Suprapubic skin (tissue), 3 donors: ENCODE results near the gene ABHD3.

Experiments
- CTCF ChIP-seq, 2 donors: fragments of 200-600 bp in 1 of 2; fragments of 450-650 bp in 1 of 2; sonication (generic) in 1 of 2; IDR thresholded peaks; one replicate each; pipeline ENCODE4 v1.5.1; 2016 to 2019; ENCODE audit warnings: antibody characterized with exemption in 2 of 2, mild to moderate bottlenecking in 1 of 2, moderate library complexity in 1 of 2
- POLR2AphosphoS5 ChIP-seq, 3 donors: sonication (generic); formaldehyde crosslinking; IDR thresholded peaks; one replicate each; pipeline ENCODE4 v1.6.1; 2017; ENCODE audit warnings: antibody characterized with exemption in 3 of 3

- no peak for TF ChIP-seq CTCF (IDR thresholded peaks at IDR 0.05)
- no peak for TF ChIP-seq POLR2AphosphoS5 (IDR thresholded peaks at IDR 0.05)
Observed at GRCh38 chr18:21662581-21662980, 42.0 kb downstream of the ABHD3 start.
